Vagina (tissue), 2 donors: Measurements from ENCODE around the gene ZNF337.

Experiments
- POLR2A ChIP-seq, 2 donors: fragments of 450-650 bp; IDR thresholded peaks; one replicate each; pipeline ENCODE4 v1.6.1; 2017; ENCODE audit warnings: antibody characterized with exemption in 2 of 2, mild to moderate bottlenecking in 2 of 2, moderate library complexity in 2 of 2
- POLR2AphosphoS5 ChIP-seq, 2 donors: sonication (generic); formaldehyde crosslinking; IDR thresholded peaks; one replicate each; pipeline ENCODE4 v1.9.0; 2017; ENCODE audit warnings: antibody characterized with exemption in 2 of 2, mild to moderate bottlenecking in 2 of 2, low read depth in 1 of 2; ENCODE audit not compliant: insufficient read depth in 1 of 2
- TF ChIP-seq, protein P1 (sequence below), 3 experiments: fragments of 450-650 bp in 2 of 3; fragments of 200-600 bp in 1 of 3; sonication (generic) in 1 of 3; IDR thresholded peaks; one replicate each; pipeline ENCODE4 v1.5.1; 2017 to 2019; ENCODE audit warnings: antibody characterized with exemption in 3 of 3, mild to moderate bottlenecking in 2 of 3, moderate library complexity in 2 of 3

DNA sequence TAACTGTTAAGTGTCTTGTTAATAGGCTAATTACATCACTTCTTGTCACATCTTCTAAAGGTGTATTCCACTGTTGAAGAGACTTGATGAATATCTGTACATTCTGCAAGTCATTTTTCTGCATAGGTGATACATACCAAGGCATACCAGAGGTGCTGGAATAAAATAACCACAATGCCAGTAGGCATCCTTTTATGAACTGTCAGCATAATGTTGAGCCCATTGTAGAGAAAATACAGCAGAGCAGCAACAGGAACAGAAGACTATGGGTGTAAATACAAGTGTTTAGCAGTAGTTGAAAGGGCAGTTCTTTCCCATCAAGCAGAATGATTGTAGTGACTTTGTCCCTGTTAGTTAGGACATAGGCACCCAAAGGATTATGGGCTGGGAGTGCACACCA lies 44.4 kb upstream of the ZNF337 start:
- TF ChIP-seq POLR2A (IDR thresholded peaks at IDR 0.05), result no peak
- TF ChIP-seq, protein P1, sequence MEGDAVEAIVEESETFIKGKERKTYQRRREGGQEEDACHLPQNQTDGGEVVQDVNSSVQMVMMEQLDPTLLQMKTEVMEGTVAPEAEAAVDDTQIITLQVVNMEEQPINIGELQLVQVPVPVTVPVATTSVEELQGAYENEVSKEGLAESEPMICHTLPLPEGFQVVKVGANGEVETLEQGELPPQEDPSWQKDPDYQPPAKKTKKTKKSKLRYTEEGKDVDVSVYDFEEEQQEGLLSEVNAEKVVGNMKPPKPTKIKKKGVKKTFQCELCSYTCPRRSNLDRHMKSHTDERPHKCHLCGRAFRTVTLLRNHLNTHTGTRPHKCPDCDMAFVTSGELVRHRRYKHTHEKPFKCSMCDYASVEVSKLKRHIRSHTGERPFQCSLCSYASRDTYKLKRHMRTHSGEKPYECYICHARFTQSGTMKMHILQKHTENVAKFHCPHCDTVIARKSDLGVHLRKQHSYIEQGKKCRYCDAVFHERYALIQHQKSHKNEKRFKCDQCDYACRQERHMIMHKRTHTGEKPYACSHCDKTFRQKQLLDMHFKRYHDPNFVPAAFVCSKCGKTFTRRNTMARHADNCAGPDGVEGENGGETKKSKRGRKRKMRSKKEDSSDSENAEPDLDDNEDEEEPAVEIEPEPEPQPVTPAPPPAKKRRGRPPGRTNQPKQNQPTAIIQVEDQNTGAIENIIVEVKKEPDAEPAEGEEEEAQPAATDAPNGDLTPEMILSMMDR (IDR thresholded peaks at IDR 0.05), result no peak
- no peak for TF ChIP-seq POLR2AphosphoS5 (IDR thresholded peaks at IDR 0.05; ENCODE audit: insufficient read depth in 1 of 2, low read depth in 1 of 2)
